CD1c-positive myeloid dendritic cell (primary cell): Measurements from ENCODE around the gene TMEM11.

Source experiments
- DNase-seq: peaks from one replicate; pipeline ENCODE4 v3.0.0-alpha.2; 2016; ENCODE audit errors: extremely low spot score

Gene TMEM11

DNA sequence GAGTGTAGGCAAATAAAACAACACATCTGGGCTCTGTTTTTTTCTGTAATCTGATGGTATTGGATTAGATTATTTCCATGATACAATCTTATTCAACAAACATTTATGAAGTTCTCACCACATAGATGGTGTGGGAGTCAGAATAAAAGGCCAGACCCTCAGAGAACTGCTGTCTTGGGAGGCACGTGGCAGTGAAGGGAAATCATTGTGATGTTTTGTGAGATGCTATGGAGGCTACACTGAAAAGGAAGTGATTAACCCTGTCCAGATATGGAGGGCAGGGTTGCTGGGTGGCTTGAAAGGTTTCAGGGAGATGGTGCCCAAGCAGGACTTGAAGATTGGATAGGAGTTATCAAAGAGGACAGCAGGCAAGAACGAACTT is 51.6 kb downstream of the TMEM11 start:
- DNase-seq = no peak

DNA sequence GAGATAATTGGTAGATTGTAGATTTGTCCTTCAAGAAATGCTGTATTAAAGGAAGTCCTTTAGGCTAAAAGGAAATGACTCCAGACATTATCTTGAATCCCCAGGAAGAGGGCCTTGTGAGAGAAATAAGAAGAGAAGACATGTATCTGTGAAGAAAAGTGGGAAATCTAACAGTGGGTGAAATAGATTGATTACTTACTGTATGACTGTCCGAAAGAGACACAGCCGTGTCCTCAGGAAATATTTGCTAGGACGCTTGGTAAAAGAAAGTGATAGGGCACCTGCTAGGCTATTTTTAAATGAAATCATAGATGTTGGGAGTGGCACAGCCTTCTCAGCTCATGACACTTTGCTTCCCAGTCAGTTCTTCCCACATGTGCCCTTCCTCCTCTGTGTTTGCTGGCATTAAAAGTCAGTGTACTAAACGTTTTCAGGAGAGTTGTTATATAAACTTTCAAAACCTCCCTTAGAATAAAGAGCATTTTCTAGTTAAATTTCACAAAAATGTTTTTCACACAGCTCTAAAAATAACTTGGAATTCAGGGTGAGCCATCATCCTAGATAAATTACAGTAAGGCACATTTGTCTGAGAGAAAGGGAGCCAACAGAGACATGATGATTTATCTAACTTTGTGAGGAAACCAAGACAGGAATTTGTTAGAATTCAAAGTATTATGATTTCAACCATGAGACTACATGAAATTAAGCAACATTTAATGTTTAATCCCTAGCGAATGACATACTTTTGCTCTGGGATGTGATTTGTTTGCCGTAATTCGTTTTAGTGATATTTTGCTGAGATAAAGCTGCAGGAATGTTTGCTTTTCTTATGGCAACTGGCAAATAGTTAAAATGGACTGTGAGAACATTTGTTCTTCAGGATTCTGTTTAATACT is 52.2 kb downstream of the TMEM11 start:
- no peak for DNase-seq

DNA sequence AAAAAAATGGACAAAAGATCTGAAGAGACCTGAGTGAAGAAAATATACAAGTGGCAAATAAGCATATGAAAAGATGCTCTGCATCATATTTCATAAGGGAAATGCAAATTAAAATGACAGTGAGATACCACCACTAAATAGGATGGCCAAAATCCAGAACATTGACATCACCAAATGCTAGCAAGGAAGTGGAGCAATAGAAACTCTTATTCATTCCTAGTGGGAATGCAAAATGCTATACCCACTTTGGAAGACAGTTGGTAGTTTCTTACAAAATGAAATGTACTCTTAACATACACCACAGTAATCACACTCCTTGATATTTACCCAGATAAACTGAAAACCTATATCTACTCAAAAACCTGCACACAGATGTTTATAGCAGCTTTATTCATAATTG is 53.6 kb downstream of the TMEM11 start:
- DNase-seq = no peak

- DNase-seq = no peak
Observed at GRCh38 chr17:21157586-21158370, 56.2 kb downstream of the TMEM11 start.

DNA sequence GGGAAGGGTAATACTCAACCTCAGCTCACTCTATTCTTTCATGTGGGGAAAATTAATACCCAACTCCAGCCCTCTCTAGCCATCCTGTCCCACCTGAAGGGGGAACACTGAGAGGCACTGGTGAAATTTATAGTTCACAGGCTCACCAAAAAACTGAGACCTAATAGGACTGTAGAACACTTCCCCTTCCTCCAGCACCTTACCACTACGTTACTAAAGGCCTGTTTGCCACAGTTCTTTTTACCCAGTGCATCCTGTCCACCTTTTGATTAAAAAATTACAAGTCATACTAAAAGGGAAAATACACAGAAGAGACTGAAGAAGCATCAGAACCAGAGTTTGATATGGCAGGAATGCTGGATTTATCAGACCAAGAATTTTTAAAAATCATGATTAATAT is 61.2 kb downstream of the TMEM11 start:
- DNase-seq = no peak

GRCh38 chr17:21149621-21150020 is 64.3 kb downstream of the TMEM11 start:
- no peak for DNase-seq
